PC-9 (cell line): ENCODE data around the gene PLEKHA6.

Experiments used
- CTCF ChIP-seq: fragments of 200-600 bp; sonication (generic); conservative IDR thresholded peaks from 2 replicates; pipeline ENCODE4 v1.6.1; 2017; ENCODE audit warnings: mixed run types, antibody characterized with exemption, mild to moderate bottlenecking, moderate library complexity
- EZH2 ChIP-seq: fragments of 200-600 bp; sonication (generic); IDR thresholded peaks from 2 replicates; pipeline ENCODE4 v1.8.0; 2017; ENCODE audit warnings: antibody characterized with exemption, low read depth

- TF ChIP-seq CTCF (no peak), EZH2 (no peak)
These were observed 131.5 kb downstream of the PLEKHA6 start for GRCh38 chr1:204227996-204228785.
